Testis (tissue), 2 donors: ENCODE data around the gene RAPGEF5.

Source experiments
- POLR2A ChIP-seq: fragments of 450-650 bp; IDR thresholded peaks from one replicate; pipeline ENCODE4 v1.6.1; 2017; ENCODE audit warnings: antibody characterized with exemption, mild to moderate bottlenecking, moderate library complexity
- TF ChIP-seq, protein P1 (sequence below), 3 experiments: fragments of 450-650 bp in 2 of 3; fragments of 200-600 bp in 1 of 3; sonication (generic) in 1 of 3; IDR thresholded peaks; one replicate each; pipeline ENCODE4 v1.5.1; 2016 to 2019; ENCODE audit warnings: antibody characterized with exemption in 3 of 3, mild to moderate bottlenecking in 2 of 3, moderate library complexity in 1 of 3

DNA sequence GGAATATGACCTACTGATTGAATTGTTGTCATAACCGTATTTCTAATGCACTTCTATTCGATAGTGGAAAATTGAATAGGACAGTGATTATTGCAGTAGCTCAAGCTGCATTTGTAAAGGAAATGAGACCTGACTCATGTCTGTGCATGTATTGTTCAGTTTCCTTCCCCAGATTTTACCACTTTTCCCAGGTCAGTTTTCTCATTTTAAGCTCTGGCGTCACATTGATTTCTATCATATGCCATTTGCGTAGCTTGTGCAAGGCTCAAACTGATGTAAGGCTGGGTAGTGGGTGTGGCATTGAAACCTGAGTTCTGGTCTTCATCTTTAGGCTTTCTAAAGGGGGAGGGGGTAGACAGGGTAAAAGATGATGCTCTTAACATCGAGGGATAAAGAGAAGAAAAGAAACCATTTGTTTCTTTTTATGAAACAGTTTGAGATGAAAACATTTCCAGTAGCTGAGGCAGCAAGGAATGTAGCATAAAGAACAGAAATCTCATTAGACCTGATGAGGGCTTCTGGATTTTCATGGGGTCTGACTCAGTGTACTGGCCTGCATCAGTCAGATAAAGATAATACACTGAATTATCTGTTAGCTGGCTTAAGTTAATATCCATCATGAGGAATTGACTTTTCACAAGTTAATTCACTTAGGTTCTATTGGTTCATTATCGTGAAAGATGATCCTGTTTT is 229.0 kb downstream of the RAPGEF5 start:
- TF ChIP-seq, protein P1, sequence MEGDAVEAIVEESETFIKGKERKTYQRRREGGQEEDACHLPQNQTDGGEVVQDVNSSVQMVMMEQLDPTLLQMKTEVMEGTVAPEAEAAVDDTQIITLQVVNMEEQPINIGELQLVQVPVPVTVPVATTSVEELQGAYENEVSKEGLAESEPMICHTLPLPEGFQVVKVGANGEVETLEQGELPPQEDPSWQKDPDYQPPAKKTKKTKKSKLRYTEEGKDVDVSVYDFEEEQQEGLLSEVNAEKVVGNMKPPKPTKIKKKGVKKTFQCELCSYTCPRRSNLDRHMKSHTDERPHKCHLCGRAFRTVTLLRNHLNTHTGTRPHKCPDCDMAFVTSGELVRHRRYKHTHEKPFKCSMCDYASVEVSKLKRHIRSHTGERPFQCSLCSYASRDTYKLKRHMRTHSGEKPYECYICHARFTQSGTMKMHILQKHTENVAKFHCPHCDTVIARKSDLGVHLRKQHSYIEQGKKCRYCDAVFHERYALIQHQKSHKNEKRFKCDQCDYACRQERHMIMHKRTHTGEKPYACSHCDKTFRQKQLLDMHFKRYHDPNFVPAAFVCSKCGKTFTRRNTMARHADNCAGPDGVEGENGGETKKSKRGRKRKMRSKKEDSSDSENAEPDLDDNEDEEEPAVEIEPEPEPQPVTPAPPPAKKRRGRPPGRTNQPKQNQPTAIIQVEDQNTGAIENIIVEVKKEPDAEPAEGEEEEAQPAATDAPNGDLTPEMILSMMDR (IDR thresholded peaks at IDR 0.05): no peak
- TF ChIP-seq POLR2A: no peak
